GM21367 (cell line): Measurements from ENCODE around the gene HRH1.
"Not testable (repeated sequence)": the region's sequence is repeated elsewhere in the genome, so short reads cannot be mapped to it uniquely, and the experiment has no call there.

ENCODE experiments used
- ATAC-seq: cut with Tn5 transposase; IDR thresholded peaks from one replicate; pipeline ENCODE4 v1.9.1; 2021; ENCODE audit not compliant: unreplicated experiment

HRH1 gene

GRCh38 chr3:11168881-11169805 is 14.8 kb downstream of the HRH1 start:
- ATAC-seq = no peak

- no peak for ATAC-seq
These were observed 15.9 kb downstream of the HRH1 start for GRCh38 chr3:11170052-11170770.

GRCh38 chr3:11172096-11172690 is 17.9 kb downstream of the HRH1 start:
- no peak for ATAC-seq

- no peak for ATAC-seq
These were observed 19.7 kb downstream of the HRH1 start for GRCh38 chr3:11173828-11174465.

- ATAC-seq = no peak
These were observed 24.1 kb downstream of the HRH1 start for GRCh38 chr3:11178421-11178820.

- not testable (repeated sequence) for ATAC-seq
These were observed 30.2 kb downstream of the HRH1 start for GRCh38 chr3:11184328-11184969.

- ATAC-seq = no peak
These were observed 30.9 kb downstream of the HRH1 start for GRCh38 chr3:11185144-11185543.

GRCh38 chr3:11185564-11186317 is 31.4 kb downstream of the HRH1 start:
- ATAC-seq = no peak

- ATAC-seq = no peak
These were observed 32.0 kb downstream of the HRH1 start for GRCh38 chr3:11186318-11186692.

GRCh38 chr3:11186771-11187191 is 32.5 kb downstream of the HRH1 start:
- no peak for ATAC-seq

- no peak for ATAC-seq
These were observed 33.4 kb downstream of the HRH1 start for GRCh38 chr3:11187681-11188080.

GRCh38 chr3:11188231-11188630 is 33.9 kb downstream of the HRH1 start:
- ATAC-seq = no peak

- ATAC-seq = no peak
These were observed 40.9 kb downstream of the HRH1 start for GRCh38 chr3:11195201-11195600.

- ATAC-seq = no peak
These were observed 41.5 kb downstream of the HRH1 start for GRCh38 chr3:11195721-11196332.

- ATAC-seq = no peak
These were observed 43.2 kb downstream of the HRH1 start for GRCh38 chr3:11197484-11197883.

- ATAC-seq = no peak
These were observed 43.8 kb downstream of the HRH1 start for GRCh38 chr3:11198070-11198469.

- no peak for ATAC-seq
These were observed 44.2 kb downstream of the HRH1 start for GRCh38 chr3:11198495-11198894.

- no peak for ATAC-seq
These were observed 45.9 kb downstream of the HRH1 start for GRCh38 chr3:11199902-11200845.
